ENCODE measurements around the gene ZNF598. TPM values are rescaled to one million over a fixed set of nuclear protein-coding genes. Genes with fewer than 3 reads are reported as not detected.
"Not testable (repeated sequence)": the region's sequence is repeated elsewhere in the genome, so short reads cannot be mapped to it uniquely, and the experiment has no call there.

Gene ZNF598
- total RNA-seq, 1 donor: 27.6 TPM

DNA sequence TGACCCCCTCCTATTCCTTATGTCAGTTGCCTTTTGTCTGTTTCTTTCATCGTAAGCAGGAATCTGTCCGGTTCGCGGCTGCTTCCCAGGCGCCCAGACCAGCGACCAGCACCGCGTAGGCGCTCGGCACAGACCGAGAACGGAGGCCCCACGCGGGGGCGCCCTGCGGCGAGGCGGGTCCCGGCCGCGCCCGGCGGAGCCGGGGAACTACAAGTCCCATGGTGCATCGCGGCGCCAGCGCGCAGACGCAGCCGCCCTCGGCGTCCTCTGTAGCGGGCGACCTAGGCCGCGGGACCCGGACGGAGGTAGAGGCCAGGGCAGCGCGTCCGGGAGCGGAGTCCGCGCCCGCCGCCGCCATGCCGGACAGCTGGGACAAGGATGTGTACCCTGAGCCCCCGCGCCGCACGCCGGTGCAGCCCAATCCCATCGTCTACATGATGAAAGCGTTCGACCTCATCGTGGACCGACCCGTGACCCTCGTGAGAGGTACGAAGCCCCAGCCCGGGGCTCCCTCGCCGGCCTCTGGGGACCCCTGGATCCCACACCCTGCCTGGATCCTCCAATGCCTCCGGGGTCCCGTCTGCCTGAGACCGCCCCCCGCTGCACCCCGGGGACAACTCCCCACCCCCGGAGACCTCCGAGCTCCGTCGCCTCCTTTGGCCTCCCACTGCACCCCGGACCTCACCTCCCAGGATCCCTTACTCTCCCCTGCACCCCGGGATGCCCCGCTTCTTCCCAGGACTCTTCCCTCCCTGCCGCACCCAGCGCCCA lies 50.2 kb downstream of the ZNF598 start, which contains the start of gene NDUFB10:
Gene NDUFB10 (plus strand): TSS at position 270 of the 771 bp plus-strand sequence. CDS start 87 bp downstream, at position 357.
- peak within 1 kb of the TSS; percentile 90 for H3K4me3 ChIP-seq (ENCODE audit: low read depth, low read length)
- DNase-seq (ENCODE audit: low read depth): peak; percentile 92
- TF ChIP-seq, protein P1, sequence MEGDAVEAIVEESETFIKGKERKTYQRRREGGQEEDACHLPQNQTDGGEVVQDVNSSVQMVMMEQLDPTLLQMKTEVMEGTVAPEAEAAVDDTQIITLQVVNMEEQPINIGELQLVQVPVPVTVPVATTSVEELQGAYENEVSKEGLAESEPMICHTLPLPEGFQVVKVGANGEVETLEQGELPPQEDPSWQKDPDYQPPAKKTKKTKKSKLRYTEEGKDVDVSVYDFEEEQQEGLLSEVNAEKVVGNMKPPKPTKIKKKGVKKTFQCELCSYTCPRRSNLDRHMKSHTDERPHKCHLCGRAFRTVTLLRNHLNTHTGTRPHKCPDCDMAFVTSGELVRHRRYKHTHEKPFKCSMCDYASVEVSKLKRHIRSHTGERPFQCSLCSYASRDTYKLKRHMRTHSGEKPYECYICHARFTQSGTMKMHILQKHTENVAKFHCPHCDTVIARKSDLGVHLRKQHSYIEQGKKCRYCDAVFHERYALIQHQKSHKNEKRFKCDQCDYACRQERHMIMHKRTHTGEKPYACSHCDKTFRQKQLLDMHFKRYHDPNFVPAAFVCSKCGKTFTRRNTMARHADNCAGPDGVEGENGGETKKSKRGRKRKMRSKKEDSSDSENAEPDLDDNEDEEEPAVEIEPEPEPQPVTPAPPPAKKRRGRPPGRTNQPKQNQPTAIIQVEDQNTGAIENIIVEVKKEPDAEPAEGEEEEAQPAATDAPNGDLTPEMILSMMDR (IDR thresholded peaks at IDR 0.05; ENCODE audit: insufficient read depth, low read depth, low read length): peak; percentile 57

DNA sequence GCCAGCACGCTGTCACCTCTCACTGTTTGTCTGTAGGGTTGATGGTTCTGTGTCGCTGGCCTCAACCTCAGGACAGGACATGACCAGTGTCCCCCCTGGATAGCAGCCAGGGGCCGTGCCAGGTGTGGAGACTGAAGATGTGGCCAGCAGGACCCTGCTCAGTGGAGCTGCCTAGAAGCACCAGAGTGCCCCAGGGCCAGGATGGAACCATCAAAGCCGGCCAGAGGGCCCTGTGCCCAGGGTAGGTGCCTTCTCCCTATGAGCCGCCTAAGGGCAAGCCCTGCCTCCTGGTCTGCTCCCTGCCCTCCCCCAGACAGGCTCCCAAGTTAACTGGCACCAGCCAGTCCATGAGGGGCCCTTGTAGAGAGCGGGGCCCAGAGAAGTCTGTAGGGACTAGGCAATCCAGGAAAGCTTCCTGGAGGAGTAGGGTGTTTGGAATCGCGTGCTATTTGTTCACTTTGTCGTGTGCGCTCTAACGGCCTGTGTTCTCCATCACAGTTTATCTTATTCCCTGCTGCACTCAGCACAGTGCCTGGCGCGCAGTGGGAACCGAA lies 50.8 kb downstream of the ZNF598 start:
- TF ChIP-seq, protein P1 (IDR thresholded peaks at IDR 0.05; ENCODE audit: insufficient read depth, low read depth, low read length): no peak
- DNase-seq (ENCODE audit: low read depth): no peak
- peak overlapping the region; percentile 0 for H3K4me3 ChIP-seq (ENCODE audit: low read depth, low read length)

DNA sequence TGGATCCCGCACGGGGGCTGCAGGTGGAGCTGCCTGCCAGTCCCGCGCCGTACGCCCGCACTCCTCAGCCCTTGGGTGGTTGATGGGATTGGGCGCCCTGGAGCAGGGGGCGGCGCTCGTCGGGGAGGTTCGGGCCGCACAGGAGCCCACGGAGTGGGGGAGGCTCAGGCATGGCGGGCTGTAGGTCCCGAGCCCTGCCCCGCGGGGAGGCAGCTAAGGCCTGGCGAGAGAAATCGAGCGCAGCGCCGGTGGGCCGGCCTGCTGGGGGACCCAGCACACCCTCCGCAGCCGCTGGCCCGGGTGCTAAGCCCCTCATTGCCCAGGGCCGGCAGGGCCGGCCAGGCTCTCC lies 51.5 kb downstream of the ZNF598 start:
- DNase-seq (ENCODE audit: low read depth); H3K4me3 ChIP-seq (ENCODE audit: low read depth, low read length): not testable (repeated sequence)

DNA sequence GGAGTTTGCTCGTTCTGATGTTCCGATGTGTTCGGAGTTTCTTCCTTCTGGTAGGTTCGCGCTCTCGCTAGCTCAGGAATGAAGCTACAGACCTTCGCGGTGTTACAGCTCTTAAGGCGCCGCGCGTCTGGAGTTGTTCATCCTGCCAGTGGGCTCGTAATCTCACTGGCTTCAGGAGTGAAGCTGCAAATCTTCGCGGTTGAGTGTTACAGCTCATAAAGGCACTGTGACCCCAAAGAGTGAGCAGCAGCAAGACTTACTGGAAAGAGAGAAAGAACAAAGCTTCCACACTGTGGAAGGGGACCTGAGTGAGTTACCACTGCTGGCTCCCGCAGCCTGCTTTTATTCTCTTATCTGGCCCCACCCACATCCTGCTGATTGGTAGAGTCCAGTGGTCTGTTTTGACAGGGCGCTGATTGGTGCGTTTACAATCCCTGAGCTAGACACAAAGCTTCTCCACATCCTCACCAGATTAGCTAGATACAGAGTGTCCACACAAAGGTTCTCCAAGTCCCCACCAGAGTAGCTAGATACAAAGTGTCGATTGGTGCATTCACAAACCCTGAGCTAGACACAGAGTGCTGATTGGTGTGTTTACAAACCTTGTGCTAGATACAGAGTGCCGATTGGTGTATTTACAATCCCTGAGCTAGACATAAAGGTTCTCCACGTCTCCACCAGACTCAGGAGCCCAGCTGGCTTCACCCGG lies 52.0 kb downstream of the ZNF598 start:
- not testable (repeated sequence) for DNase-seq (ENCODE audit: low read depth); H3K4me3 ChIP-seq (ENCODE audit: low read depth, low read length)

- TF ChIP-seq, protein P1 (IDR thresholded peaks at IDR 0.05; ENCODE audit: insufficient read depth, low read depth, low read length): no peak
- no peak overlapping the region for H3K4me3 ChIP-seq (ENCODE audit: low read depth, low read length)
- no peak for DNase-seq (ENCODE audit: low read depth)
Observed at GRCh38 chr16:1953734-1954133, 55.9 kb downstream of the ZNF598 start.

- DNase-seq (ENCODE audit: low read depth): no peak
- TF ChIP-seq, protein P1 (IDR thresholded peaks at IDR 0.05; ENCODE audit: insufficient read depth, low read depth, low read length): no peak
- no peak overlapping the region for H3K4me3 ChIP-seq (ENCODE audit: low read depth, low read length)
Observed at GRCh38 chr16:1950559-1950958, 59.1 kb downstream of the ZNF598 start.

- TF ChIP-seq, protein P1 (IDR thresholded peaks at IDR 0.05; ENCODE audit: insufficient read depth, low read depth, low read length): no peak
- no peak overlapping the region for H3K4me3 ChIP-seq (ENCODE audit: low read depth, low read length)
- no peak for DNase-seq (ENCODE audit: low read depth)
Observed at GRCh38 chr16:1950047-1950446, 59.6 kb downstream of the ZNF598 start.

Measured in fibroblast of villous mesenchyme (primary cell).